ENCODE data around the gene CRACDL.

Gene CRACDL

DNA sequence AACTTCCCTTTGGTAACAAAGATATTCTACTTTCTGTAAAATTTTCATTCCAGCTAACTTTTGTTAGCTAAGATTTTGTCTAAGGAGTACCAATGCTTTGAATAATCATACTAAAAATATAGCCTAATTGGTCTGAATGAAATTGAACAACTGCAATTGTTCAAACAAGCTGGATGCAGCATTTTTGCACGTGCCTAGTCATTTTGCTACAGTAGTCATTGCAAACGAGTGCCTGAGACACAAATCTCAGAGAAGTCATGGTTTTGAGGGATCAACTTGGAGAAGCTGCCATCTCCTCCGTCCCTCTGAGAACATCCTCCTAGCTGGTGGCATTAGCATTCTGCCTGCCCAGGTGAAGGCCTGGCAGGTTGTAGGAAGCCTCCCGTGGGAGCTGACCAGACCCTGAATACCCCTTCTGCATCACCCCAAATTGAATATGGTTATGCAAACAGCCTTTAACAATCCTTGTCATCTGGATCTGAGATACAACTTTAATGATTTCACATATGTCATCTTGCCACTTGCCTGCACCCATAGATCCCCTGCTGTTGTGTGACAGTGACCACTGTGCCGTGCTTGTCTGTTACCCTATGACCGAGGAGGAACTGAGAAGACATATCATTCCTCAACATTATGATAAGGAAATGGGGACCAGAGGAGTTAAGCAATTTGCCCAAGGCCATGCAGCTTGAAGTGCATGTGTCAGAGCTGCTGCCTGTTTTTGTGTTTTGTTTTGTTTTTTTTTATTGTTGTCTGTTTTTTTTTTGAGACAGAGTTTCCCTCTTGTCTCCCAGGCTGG, 176.0 kb downstream of the CRACDL start:
- Histone ChIP-seq H4K20me1 (ENCODE audit: control insufficient read depth, insufficient read depth, low read depth, low read length) (no peaks in the 10 kb centered on the region), H3K27me3 (ENCODE audit: control insufficient read depth, low read length) (no peaks in the 10 kb centered on the region), H3K4me2 (ENCODE audit: low read length) (peak overlapping the region; percentile 75), H3K9me3 (ENCODE audit: control insufficient read depth, insufficient read depth, low read length) (no peaks in the 10 kb centered on the region), H3K79me2 (ENCODE audit: control insufficient read depth, low read length) (no peaks in the 10 kb centered on the region), H3K36me3 (ENCODE audit: control insufficient read depth, low read length) (no peaks in the 10 kb centered on the region), H3K4me1 (ENCODE audit: control insufficient read depth, low read length) (peaks cover 81% of the 10 kb centered on the region), H3F3A (ENCODE audit: control insufficient read depth, insufficient read depth) (peaks cover 20% of the 10 kb centered on the region; the same call in 1 of the 2 replicates), H3K27ac (ENCODE audit: low read depth, low read length) (peak overlapping the region; percentile 36), H3K9me2 (replicated peaks; ENCODE audit: control insufficient read depth, low read length) (no peaks in the 10 kb centered on the region), H3K4me3 (ENCODE audit: low read length) (peak overlapping the region; percentile 22; the same call in 1 of the 2 replicates)
- TF ChIP-seq, protein P1, sequence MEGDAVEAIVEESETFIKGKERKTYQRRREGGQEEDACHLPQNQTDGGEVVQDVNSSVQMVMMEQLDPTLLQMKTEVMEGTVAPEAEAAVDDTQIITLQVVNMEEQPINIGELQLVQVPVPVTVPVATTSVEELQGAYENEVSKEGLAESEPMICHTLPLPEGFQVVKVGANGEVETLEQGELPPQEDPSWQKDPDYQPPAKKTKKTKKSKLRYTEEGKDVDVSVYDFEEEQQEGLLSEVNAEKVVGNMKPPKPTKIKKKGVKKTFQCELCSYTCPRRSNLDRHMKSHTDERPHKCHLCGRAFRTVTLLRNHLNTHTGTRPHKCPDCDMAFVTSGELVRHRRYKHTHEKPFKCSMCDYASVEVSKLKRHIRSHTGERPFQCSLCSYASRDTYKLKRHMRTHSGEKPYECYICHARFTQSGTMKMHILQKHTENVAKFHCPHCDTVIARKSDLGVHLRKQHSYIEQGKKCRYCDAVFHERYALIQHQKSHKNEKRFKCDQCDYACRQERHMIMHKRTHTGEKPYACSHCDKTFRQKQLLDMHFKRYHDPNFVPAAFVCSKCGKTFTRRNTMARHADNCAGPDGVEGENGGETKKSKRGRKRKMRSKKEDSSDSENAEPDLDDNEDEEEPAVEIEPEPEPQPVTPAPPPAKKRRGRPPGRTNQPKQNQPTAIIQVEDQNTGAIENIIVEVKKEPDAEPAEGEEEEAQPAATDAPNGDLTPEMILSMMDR (IDR thresholded peaks at IDR 0.05; ENCODE audit: low read depth, low read length, poor library complexity, severe bottlenecking) = no peak
- no peak for TF ChIP-seq EZH2phosphoT487 (IDR thresholded peaks at IDR 0.05; ENCODE audit: borderline replicate concordance, low read length)

DNA sequence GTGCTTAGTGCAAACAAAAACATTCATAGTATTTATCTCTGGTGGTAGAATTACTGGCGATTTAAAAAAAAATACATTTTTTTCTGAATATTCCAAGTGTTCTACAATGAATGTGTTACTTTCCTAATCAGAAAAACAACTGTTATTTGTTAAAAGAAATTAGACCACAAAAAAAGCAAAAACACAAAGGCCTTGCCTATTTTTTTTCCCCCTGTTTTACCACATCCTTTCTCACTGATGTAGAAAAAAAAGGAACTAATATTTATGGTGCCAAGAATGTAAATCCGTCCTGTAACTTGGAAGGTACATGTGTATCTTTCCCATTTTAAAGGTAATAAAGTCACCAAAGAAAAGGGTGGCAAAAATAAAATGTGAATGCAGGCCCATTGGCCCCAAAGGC, 176.7 kb downstream of the CRACDL start:
- Histone ChIP-seq H3K4me3 (ENCODE audit: low read length) (peak overlapping the region; percentile 22; the same call in 1 of the 2 replicates), H3K36me3 (ENCODE audit: control insufficient read depth, low read length) (no peaks in the 10 kb centered on the region), H3K4me2 (ENCODE audit: low read length) (peak overlapping the region; percentile 75), H3K27ac (ENCODE audit: low read depth, low read length) (peak overlapping the region; percentile 36), H3K9me3 (ENCODE audit: control insufficient read depth, insufficient read depth, low read length) (no peaks in the 10 kb centered on the region), H3K4me1 (ENCODE audit: control insufficient read depth, low read length) (peaks cover 74% of the 10 kb centered on the region), H4K20me1 (ENCODE audit: control insufficient read depth, insufficient read depth, low read depth, low read length) (no peaks in the 10 kb centered on the region), H3K79me2 (ENCODE audit: control insufficient read depth, low read length) (no peaks in the 10 kb centered on the region), H3K9me2 (replicated peaks; ENCODE audit: control insufficient read depth, low read length) (no peaks in the 10 kb centered on the region), H3K27me3 (ENCODE audit: control insufficient read depth, low read length) (no peaks in the 10 kb centered on the region), H3F3A (ENCODE audit: control insufficient read depth, insufficient read depth) (peaks cover 20% of the 10 kb centered on the region; the same call in 1 of the 2 replicates)
- no peak for TF ChIP-seq EZH2phosphoT487 (IDR thresholded peaks at IDR 0.05; ENCODE audit: borderline replicate concordance, low read length)
- TF ChIP-seq, protein P1 (IDR thresholded peaks at IDR 0.05; ENCODE audit: low read depth, low read length, poor library complexity, severe bottlenecking) = no peak

DNA sequence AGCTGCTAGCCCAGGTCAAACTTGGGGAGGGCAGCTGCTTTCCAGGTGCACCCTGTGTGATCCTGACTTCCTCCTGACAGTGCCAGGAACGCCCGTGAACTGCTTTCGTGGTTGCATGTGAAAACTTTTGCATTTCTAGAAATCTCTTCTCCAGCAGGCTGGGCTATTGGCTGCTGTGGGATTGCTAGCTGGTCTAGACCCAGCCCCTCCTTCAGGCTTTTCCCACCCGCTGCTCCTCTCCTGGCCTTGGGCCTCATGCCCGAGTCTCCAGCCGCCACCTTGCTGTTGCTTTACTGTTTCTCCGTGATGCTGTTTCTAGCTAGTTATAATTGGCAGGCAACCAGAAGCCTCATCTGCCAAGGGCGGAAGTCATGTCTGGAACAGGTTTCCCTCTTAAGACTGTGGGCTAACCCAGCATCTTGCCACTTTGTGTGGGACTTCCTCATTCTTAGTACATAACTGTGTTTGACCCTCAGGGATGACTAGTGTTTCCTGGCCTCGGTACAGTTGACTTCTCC, 178.1 kb downstream of the CRACDL start:
- Histone ChIP-seq H3K4me1 (ENCODE audit: control insufficient read depth, low read length) (peaks cover 60% of the 10 kb centered on the region), H3K4me3 (ENCODE audit: low read length) (peak overlapping the region; percentile 58), H3K9me2 (replicated peaks; ENCODE audit: control insufficient read depth, low read length) (no peaks in the 10 kb centered on the region), H3K9me3 (ENCODE audit: control insufficient read depth, insufficient read depth, low read length) (0 out of 2 replicates have a peak, but pooled peaks cover under 1% of the 10 kb centered on the region), H3K4me2 (ENCODE audit: low read length) (peak overlapping the region; percentile 75), H3K27me3 (ENCODE audit: control insufficient read depth, low read length) (no peaks in the 10 kb centered on the region), H3K36me3 (ENCODE audit: control insufficient read depth, low read length) (no peaks in the 10 kb centered on the region), H3F3A (ENCODE audit: control insufficient read depth, insufficient read depth) (peaks cover 17% of the 10 kb centered on the region; the same call in 1 of the 2 replicates), H3K27ac (ENCODE audit: low read depth, low read length) (peak overlapping the region; percentile 36), H3K79me2 (ENCODE audit: control insufficient read depth, low read length) (no peaks in the 10 kb centered on the region), H4K20me1 (ENCODE audit: control insufficient read depth, insufficient read depth, low read depth, low read length) (no peaks in the 10 kb centered on the region)
- TF ChIP-seq, protein P1 (IDR thresholded peaks at IDR 0.05; ENCODE audit: low read depth, low read length, poor library complexity, severe bottlenecking) = no peak
- no peak for TF ChIP-seq EZH2phosphoT487 (IDR thresholded peaks at IDR 0.05; ENCODE audit: borderline replicate concordance, low read length)

Data from DOHH2 (cell line).